CD4-positive, alpha-beta T cell (primary cell): ENCODE data around the gene SPEM3. TPM values are rescaled to one million over a fixed set of nuclear protein-coding genes. Genes with fewer than 3 reads are reported as not detected.

Source experiments
- ATAC-seq: fragments of 200-7000 bp; cut with Tn5 transposase; one replicate; pipeline ENCODE4 v1.10.0; 2022; ENCODE audit warnings: mild to moderate bottlenecking; ENCODE audit not compliant: poor library complexity
- CTCF ChIA-PET: fragments of 350-600 bp; sonication (Branson Sonifier 250); formaldehyde crosslinking; loops from one replicate; lab custom pipeline; 2021; ENCODE audit warnings: antibody characterized with exemption, inconsistent platforms; lab: Charles Lee
- POLR2A ChIA-PET: fragments of 350-600 bp; sonication (Branson Sonifier 250); formaldehyde crosslinking; loops from one replicate; lab custom pipeline; 2021; ENCODE audit warnings: antibody characterized with exemption, inconsistent platforms; lab: Charles Lee
- DNase-seq, 14 experiments: peaks; one replicate each; pipeline ENCODE4 v3.0.0-alpha.2; 2013 to 2020; ENCODE audit warnings: mixed read lengths in 2 of 14
- H3K27ac ChIP-seq, 2 donors: one replicate each; pipeline versions ENCODE4 v1.5.1 to v1.7.0; 2013; ENCODE audit warnings: low read length in 2 of 2, low read depth in 1 of 2, mild to moderate bottlenecking in 1 of 2
- H3K27me3 ChIP-seq, 2 experiments: 1 replicate in 1 of 2; 2 replicates in 1 of 2; pipeline versions ENCODE4 v1.6.1 to v1.7.0; 2013; ENCODE audit warnings: low read length in 2 of 2, control low read depth in 1 of 2, mild to moderate bottlenecking in 1 of 2, moderate library complexity in 1 of 2; ENCODE audit not compliant: insufficient read depth in 2 of 2, control insufficient read depth in 1 of 2
- H3K36me3 ChIP-seq: one replicate; pipeline ENCODE4 v1.6.1; 2013; ENCODE audit warnings: low read length, control low read depth; ENCODE audit not compliant: insufficient read depth
- H3K4me1 ChIP-seq: one replicate; pipeline ENCODE4 v1.6.1; 2013; ENCODE audit warnings: low read length, control low read depth; ENCODE audit not compliant: insufficient read depth
- H3K4me3 ChIP-seq: one replicate; pipeline ENCODE4 v1.5.1; 2013; ENCODE audit warnings: mild to moderate bottlenecking, low read length, moderate library complexity
- H3K9me3 ChIP-seq, 2 experiments: 1 replicate in 1 of 2; 2 replicates in 1 of 2; pipeline versions ENCODE4 v1.6.1 to v1.7.0; 2013; ENCODE audit warnings: low read length in 2 of 2, mild to moderate bottlenecking in 2 of 2, control low read depth in 1 of 2, moderate library complexity in 1 of 2; ENCODE audit not compliant: control insufficient read depth in 1 of 2, insufficient read depth in 1 of 2
- H3K27ac Mint-ChIP-seq: one replicate; pipeline ENCODE4 v1.8.0; 2020; ENCODE audit warnings: mixed read lengths
- H3K27me3 Mint-ChIP-seq: one replicate; pipeline ENCODE4 v1.8.0; 2021; ENCODE audit warnings: mixed read lengths
- H3K36me3 Mint-ChIP-seq: one replicate; pipeline ENCODE4 v1.8.0; 2021; ENCODE audit warnings: low read depth, mixed read lengths
- H3K4me1 Mint-ChIP-seq: one replicate; pipeline ENCODE4 v1.8.0; 2021; ENCODE audit warnings: low read depth, mixed read lengths
- H3K4me3 Mint-ChIP-seq: one replicate; pipeline ENCODE4 v1.8.0; 2020; ENCODE audit warnings: mild to moderate bottlenecking, mixed read lengths
- H3K9me3 Mint-ChIP-seq: one replicate; pipeline ENCODE4 v1.8.0; 2020; ENCODE audit warnings: mixed read lengths
- intact Hi-C, 2 experiments: fragments of 100-400 bp; cut with DNase I in 1 of 2; cut with micrococcal nuclease in 1 of 2; formaldehyde crosslinking; loops; one replicate each; pipeline versions ENCODE4 v1.15.1 to v1.9.0; 2023 to 2025; cut with DNase I, micrococcal nuclease
- total RNA-seq, 174 experiments: library from RNA in 2 of 174; stranded (reverse) in 2 of 174; gene quantifications; one replicate each; pipeline ENCODE4 v1.2.3 and lab custom pipeline; 2021 to 2026
- TF ChIP-seq, protein P1 (sequence below): fragments of 200-600 bp; IDR thresholded peaks from one replicate; pipeline ENCODE4 v1.8.0; 2022; ENCODE audit warnings: antibody characterized with exemption, mild to moderate bottlenecking

The SPEM3 gene
- total RNA-seq, 2 experiments from 2014 or later: not detected

DNA sequence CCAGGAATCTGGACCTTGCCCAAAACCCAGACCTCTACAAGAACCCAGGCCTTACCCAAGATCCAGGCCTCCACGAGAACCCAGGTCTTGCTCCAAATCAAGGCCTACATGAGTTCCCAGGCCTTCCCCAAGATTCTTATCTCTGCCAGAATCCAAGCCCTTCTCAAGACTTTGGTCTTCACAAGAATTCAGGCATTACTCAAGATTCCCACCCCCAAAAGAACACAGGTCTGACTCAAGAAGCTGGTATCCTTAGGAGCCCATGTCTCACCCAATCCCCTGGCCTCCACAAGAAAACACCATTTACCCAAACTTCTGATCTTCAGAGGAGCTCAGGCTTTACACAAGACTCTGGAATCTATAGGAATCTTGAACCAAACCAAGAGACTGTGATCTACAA, 2.6 kb downstream of the SPEM3 start:
- Histone ChIP-seq H3K36me3 (no peaks in the 10 kb centered on the region), H3K27ac (no peak overlapping the region), H3K4me3 (no peak overlapping the region), H3K4me1 (peaks cover 11% of the 10 kb centered on the region), H3K9me3 (no peaks in the 10 kb centered on the region), H3K27me3 (no peaks in the 10 kb centered on the region)
- H3K9me3 Mint-ChIP-seq: no peaks in the 10 kb centered on the region
- H3K27me3 Mint-ChIP-seq: no peaks in the 10 kb centered on the region
- H3K27ac Mint-ChIP-seq: no peak overlapping the region
- peaks cover 11% of the 10 kb centered on the region for H3K4me1 Mint-ChIP-seq
- H3K4me3 Mint-ChIP-seq: no peak overlapping the region
- intact Hi-C loops: loop anchor here (5.0 to 10.0 kb wide), 2 partner anchors 39 to 46 kb away; partner anchors contain the start of genes PLSCR3 (in 1 of the 2) and TNK1 (in 1 of the 2)
- H3K36me3 Mint-ChIP-seq: peaks cover 4% of the 10 kb centered on the region
- TF ChIP-seq, protein P1, sequence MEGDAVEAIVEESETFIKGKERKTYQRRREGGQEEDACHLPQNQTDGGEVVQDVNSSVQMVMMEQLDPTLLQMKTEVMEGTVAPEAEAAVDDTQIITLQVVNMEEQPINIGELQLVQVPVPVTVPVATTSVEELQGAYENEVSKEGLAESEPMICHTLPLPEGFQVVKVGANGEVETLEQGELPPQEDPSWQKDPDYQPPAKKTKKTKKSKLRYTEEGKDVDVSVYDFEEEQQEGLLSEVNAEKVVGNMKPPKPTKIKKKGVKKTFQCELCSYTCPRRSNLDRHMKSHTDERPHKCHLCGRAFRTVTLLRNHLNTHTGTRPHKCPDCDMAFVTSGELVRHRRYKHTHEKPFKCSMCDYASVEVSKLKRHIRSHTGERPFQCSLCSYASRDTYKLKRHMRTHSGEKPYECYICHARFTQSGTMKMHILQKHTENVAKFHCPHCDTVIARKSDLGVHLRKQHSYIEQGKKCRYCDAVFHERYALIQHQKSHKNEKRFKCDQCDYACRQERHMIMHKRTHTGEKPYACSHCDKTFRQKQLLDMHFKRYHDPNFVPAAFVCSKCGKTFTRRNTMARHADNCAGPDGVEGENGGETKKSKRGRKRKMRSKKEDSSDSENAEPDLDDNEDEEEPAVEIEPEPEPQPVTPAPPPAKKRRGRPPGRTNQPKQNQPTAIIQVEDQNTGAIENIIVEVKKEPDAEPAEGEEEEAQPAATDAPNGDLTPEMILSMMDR: no peak
- ChIA-PET CTCF (interaction anchor here (0.6 to 1.3 kb wide), 2 partner anchors 76 to 165 kb away, joined by 3 to 5 read pairs; partner anchors contain the start of gene TMEM95), POLR2A (no interaction called here)
- no peak for ATAC-seq
- DNase-seq: no peak

DNA sequence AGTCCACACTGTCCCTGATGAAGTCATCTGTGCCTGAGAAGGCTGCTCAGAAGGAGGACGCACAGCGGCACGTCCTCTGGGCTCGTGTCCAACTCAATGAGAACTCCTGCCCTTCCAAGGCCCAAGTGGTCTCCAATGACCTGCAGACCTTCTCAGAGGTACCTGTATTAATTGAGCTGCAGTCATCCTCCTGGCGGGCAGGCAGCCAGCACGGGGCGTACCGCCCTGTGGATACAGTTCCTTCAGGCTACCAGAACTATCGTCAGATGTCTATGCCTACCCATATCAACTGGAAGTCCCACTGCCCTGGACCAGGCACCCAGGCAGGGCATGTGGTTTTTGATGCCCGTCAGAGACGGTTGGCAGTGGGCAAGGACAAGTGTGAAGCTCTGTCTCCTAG, 3.6 kb downstream of the SPEM3 start:
- intact Hi-C loops: loop anchor here (1.0 to 10.0 kb wide), 3 partner anchors 25 to 47 kb away; partner anchors contain the start of genes NLGN2 (in 1 of the 2), PLSCR3 (in 1 of the 2) and TNK1 (in 1 of the 2)
- POLR2A ChIA-PET: no interaction called here
- Mint-ChIP-seq H3K9me3 (no peaks in the 10 kb centered on the region), H3K27ac (no peak overlapping the region), H3K27me3 (no peaks in the 10 kb centered on the region), H3K4me3 (no peak overlapping the region), H3K36me3 (peaks cover 4% of the 10 kb centered on the region), H3K4me1 (peaks cover 19% of the 10 kb centered on the region)
- Histone ChIP-seq H3K4me1 (peaks cover 22% of the 10 kb centered on the region), H3K9me3 (no peaks in the 10 kb centered on the region), H3K27ac (no peak overlapping the region), H3K36me3 (no peaks in the 10 kb centered on the region), H3K27me3 (no peaks in the 10 kb centered on the region), H3K4me3 (no peak overlapping the region)
- ATAC-seq (no peak), DNase-seq (no peak)
- TF ChIP-seq, protein P1: no peak
- CTCF ChIA-PET: interaction anchor here (0.9 to 1.3 kb wide), 2 partner anchors 77 to 218 kb away, joined by 3 to 5 read pairs; partner anchors contain the start of gene TMEM95

DNA sequence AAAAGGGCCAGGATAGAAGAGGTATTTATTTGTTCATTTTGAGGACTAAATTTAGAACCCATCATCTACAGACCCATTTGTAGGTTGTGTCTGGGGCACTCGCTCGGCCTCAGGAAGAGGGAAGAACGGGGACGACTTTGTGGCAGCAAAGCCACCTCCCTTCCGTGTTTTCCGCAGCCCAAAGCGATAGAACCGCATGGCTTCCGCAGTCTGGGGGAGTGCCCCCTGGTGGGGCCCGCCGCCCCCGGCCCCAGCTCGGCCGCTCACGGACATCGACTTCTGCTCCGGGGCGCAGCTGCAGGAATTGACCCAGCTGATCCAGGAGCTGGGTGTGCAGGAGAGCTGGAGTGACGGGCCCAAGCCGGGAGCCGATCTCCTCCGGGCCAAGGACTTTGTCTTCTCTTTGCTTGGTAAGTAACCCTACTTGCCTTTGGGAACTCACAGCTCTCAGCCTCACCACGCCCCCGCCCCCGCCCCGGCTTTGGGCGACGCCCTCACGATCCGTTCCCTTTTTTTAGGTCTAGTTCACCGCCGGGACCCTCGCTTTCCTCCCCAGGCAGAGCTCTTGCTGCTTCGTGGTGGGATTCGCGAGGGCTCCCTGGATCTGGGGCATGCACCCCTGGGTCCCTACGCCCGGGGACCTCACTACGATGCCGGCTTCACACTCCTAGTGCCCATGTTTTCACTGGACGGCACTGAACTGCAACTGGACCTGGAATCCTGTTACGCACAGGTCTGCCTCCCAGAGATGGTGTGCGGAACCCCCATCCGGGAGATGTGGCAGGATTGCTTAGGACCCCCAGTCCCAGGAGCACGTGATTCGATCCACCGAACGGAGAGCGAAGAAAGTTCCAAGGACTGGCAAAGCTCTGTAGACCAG, 7.3 kb downstream of the SPEM3 start:
- POLR2A ChIA-PET: interaction anchor here (0.7 to 9.0 kb wide), 38 partner anchors 10 to 401 kb away, joined by 3 to 156 read pairs (median 6); partner anchors contain the start of genes ACAP1, DVL2, FXR2 and MPDU1
- intact Hi-C loops: loop anchor here (1.0 to 10.0 kb wide), 16 partner anchors 19 to 389 kb away; partner anchors contain the start of genes CTDNEP1 (in 1 of the 2), EIF5A (in 1 of the 2), ELP5 (in 1 of the 2) and KCTD11 (in 1 of the 2)
- DNase-seq (peak; percentile 29 to 82 (median 52)), ATAC-seq (peak; percentile 38)
- Mint-ChIP-seq H3K9me3 (no peaks in the 10 kb centered on the region), H3K4me1 (peaks cover 48% of the 10 kb centered on the region), H3K36me3 (peaks cover 4% of the 10 kb centered on the region), H3K4me3 (peak overlapping the region; percentile 87), H3K27ac (peak overlapping the region; percentile 87), H3K27me3 (peaks cover 23% of the 10 kb centered on the region)
- peaks cover 0 to 12% of the 10 kb centered on the region in 2 experiments for H3K9me3 ChIP-seq
- H3K36me3 ChIP-seq: no peaks in the 10 kb centered on the region
- CTCF ChIA-PET: interaction anchor here (0.8 to 4.8 kb wide), 30 partner anchors 11 to 390 kb away, joined by 3 to 61 read pairs (median 6); partner anchors contain the start of genes FXR2, POLR2A, SENP3 and SLC35G6
- H3K27ac ChIP-seq: peak overlapping the region; percentile 83 to 93
- TF ChIP-seq, protein P1: peak; percentile 63
- peaks cover 22 to 27% of the 10 kb centered on the region in 2 experiments for H3K27me3 ChIP-seq
- peaks cover 58% of the 10 kb centered on the region for H3K4me1 ChIP-seq
- peak overlapping the region; percentile 86 for H3K4me3 ChIP-seq
